NCI-H1694 treated with DMSO at 0.1 percent for 48 hours (cell line): ENCODE measurements around the gene ABCA4.
"Not testable (repeated sequence)": the region's sequence is repeated elsewhere in the genome, so short reads cannot be mapped to it uniquely, and the experiment has no call there.

Experiments
- DNase-seq: peaks from one replicate; lab custom pipeline; 2025; lab: John Stamatoyannopoulos, UW

The ABCA4 gene

DNA sequence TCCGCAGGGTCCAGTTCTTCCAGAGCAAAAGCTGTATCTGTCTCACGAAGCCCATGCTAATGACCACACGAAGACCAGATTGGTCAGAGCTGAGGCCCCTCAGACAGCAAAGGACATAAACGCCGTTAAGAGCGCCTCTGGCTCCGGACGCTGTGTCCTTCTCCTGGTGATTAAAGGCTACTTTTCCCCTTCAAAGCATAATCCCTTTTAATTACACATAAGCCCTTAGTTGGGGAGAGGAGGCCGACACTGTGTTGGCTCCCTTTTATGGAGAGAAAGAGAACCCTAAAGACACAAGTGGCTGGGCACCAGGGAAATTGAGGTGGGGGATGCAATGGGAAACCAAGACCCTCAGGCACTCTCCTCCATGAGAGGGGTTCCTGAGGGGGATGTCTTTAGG is at the start of gene ABCA4:
Gene ABCA4 (minus strand): TSS at position 158 of the 400 bp plus-strand sequence. CDS start 103 bp downstream, at position 55.
- no peak for DNase-seq

DNA sequence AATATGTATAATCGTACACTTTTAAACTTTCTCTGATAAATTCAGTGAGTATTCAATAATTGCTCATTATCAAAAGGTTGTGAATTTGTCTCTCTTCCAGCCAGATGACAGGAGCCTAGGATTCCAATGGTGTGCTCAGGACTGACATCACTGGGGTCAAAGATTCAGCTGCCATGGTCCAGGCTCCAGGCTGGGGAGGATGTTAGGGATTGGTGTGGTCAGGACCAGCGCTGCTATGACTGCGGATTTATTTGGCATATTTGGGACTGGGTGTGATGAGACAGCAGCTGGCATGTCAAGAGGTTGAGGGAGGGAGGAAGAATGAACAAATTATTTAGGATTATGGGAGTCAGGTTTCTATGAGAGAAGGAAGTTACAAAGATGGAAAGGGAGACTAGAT is 48.2 kb upstream of the ABCA4 start:
- no peak for DNase-seq

DNA sequence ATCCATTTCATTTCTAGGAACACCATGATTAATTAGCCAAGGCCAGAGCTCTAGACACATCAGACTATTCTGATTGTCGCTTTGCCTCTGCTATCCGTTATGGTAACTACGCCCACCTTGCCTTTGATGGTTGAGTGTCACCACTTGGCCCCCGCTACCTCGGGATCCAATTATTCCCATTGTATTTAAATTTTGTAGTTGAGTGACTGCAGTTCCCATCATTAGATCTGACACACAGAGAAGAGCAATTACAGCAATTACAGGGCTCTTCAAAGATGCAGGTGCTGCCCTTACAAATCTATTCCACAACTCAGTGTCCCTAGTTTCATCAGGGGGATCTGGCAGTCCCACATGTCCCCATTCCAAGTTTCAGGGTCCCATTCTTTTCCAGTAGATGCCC is 44.9 kb upstream of the ABCA4 start:
- DNase-seq: no peak

DNA sequence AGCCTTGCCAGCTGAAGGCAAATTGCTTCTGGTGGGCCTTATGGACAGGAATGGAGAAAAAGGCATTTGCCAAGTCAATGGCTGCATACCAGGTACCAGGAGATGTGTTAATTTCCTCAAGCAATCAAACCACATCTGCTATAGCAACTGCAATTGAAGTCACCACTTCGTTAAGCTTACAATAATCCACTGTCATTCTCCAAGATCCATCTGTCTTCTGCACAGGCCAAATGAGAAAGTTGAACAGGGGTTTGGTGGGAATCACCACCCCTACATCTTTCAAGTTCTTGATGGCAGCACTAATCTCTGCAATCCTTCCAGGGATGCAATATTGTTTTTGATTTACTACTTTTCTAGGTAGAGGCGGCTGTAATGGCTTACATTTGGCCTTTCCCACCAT is 43.9 kb upstream of the ABCA4 start:
- DNase-seq: not testable (repeated sequence)

DNA sequence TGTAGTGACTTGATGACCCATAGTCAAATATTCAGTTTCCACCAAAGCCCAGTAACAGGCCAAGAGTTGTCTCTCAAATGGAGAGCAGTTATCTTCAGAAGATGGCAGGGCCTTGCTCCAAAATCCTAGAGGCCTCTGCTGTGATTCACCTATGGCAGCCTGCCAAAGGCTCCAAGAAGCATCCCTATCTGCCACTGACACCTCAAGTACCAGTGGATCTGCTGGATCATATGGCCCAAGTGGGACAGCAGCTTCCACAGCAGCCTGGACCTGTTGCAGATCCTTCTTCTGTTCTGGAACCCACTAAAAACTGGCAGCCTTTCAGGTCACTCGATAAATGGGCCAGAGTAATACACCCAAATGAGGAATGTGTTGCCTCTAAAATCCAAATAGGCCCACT is 43.2 kb upstream of the ABCA4 start:
- DNase-seq: not testable (repeated sequence)

DNA sequence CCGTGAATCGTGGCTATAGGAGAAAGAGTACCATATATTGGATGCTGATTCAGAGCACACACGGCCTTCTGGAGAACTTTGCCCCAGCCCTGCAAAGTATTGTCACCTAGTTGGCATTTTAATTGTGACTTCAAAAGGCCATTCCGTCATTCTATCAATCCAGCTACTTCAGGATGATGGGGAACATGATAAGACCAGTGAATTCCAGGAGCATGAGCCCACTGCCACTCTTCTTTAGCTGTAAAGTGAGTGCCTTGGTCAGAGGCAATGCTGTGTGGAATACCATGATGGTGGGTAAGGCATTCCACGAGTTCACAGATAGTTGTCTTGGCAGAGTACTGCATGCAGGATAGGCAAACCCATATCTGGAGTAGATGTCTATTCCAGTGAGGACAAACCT is 42.3 kb upstream of the ABCA4 start:
- DNase-seq: not testable (repeated sequence)

DNA sequence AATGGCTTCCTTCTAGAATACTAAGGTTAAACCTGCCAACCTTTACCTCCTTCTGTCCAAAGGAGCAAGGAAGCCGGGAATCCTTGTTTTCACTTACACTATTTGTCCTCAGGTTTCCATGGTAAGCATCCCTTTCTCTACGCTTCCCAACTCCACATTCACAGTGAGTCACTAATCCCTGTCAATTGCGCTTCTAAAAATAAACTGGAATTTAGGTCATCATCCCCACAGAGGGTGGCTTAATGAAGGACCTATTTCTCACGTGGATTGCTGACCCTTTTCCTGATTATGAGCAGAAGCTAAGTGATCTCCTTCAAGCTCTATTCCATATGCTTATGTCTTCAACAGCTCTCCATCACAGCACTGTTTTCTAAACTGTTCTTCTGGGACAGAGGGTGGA is 39.9 kb upstream of the ABCA4 start:
- no peak for DNase-seq

DNA sequence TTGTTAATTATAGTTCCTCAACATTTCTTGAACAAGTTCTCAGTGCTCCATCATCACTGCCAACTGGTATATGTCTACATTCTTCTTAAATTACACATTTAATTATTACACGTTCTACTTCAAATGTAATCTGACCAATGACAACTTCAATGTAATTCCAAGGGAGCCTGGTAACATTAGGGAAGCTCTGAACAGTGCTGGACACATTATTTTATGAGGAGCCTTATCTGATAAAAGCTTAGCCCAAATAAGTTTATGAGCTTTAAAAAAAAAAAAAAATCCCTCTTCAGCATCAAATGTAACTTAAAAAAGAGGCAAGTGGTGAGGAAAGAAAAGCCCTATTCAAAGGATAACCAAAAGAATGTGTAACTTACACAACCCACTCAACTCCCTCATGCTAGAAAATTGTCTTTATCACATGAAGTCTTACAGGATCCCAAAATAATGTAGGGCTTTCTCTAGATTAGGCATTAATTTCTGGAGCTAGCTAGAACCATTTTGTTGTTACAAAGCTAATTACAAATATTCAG is 35.2 kb upstream of the ABCA4 start:
- no peak for DNase-seq

DNA sequence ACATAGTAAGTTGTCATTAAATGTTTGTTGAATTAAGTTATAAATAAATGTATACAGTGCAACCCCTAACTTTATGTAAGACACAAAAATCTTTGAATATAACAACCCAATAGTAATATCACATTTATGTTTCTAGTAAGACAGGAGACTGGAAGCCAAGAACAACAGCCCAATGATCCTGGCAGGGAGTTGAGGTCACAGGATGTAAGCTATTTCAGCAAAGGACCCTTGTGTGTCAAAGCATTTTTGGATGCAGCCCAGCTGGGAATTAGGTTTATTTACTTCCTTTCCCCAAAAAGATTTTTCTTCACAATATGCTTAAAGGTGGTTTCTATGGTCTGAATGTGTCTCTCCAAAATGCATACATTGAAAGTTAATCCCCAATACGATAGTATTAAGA is 34.0 kb upstream of the ABCA4 start:
- no peak for DNase-seq

DNA sequence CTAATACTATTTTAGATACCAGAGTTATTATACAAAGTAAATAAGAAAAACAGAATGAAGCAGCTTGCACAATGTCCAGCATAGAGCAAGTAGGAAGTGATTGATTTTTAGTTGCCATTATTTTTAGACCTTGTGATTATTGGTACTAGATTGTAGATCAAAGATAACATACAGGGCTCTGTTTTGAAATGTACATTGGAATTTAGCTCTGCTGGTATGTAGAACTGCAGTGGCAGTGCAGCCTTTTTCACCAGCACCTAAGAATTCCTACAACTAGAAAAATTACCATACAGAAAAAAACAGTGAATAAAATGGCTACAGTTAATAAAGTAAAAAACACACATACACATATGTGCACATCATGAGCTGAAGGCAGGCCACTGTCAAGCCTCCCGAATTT is 32.2 kb upstream of the ABCA4 start:
- DNase-seq: no peak

DNA sequence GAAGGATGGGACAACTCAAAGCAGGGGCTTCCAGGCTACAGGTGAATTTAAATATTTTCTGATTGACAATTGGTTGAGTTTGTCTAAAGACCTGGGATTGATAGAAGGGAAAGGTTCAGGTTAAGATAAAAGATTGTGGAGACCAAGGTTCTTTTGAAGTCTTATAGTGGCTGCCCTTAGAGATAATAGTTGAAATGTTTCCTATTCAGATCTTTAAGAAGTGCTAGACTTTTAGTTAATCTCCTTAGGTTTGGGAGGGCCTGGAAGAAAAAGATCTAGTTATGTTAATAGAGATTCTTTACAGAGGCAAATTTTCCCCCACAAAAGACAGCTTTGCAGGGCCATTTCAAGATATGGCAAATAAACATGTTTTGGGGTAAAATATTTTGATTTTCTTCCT is 28.2 kb upstream of the ABCA4 start:
- not testable (repeated sequence) for DNase-seq

DNA sequence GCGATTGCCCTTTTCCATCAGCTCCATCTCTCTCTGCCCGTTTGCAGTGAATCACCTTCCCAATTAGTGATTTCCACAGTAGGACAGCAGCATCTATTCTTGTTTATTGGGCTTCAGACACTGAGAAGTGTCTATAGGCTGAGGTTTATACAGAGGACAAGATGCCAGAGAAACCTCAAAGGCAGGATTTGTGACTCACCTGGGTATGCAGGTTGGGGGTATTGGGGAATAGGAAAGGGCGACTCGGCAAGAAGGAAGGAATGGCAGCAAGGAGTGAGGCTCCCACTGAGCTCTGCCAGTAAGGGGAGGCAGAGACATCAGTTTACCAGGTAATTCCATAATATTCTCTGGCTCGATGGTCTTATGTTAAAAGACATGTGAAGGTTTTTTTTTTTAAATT is 25.3 kb upstream of the ABCA4 start:
- no peak for DNase-seq

DNA sequence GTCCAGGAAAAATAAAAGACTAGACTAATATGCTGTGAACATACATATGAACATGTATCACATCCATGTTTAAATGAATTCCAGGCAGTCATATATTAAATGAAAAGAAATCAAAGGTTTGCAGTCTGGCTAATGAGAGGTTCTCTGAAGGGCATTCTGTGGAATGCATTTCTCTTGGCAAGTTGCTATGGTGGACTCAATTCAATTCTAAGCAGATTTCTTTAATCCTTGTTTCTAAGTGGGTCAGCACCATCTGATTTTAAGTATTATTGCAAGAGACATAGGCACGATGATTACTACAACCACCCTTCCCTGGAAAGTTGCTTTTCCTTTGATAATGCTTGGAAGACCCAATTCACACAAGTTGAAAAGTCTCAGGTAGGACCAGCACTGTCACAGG is 23.9 kb upstream of the ABCA4 start:
- no peak for DNase-seq

DNA sequence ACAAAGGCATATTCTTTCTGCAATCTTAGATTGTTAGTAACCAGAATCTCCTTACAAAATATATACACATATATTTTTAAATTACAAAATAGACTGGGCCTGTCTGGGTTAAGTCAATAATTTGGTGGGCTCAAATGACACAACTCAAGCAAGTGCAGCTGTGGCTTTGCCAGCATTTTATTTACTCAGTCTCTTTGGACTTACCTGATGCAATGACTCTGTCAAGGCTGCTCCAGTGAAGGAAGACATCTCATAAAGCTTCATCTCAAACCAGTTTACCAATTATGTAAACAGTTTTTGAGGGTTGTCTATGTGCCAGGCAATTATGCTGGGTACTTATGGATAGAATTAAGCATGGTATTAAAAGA is 22.8 kb upstream of the ABCA4 start:
- DNase-seq: no peak

DNA sequence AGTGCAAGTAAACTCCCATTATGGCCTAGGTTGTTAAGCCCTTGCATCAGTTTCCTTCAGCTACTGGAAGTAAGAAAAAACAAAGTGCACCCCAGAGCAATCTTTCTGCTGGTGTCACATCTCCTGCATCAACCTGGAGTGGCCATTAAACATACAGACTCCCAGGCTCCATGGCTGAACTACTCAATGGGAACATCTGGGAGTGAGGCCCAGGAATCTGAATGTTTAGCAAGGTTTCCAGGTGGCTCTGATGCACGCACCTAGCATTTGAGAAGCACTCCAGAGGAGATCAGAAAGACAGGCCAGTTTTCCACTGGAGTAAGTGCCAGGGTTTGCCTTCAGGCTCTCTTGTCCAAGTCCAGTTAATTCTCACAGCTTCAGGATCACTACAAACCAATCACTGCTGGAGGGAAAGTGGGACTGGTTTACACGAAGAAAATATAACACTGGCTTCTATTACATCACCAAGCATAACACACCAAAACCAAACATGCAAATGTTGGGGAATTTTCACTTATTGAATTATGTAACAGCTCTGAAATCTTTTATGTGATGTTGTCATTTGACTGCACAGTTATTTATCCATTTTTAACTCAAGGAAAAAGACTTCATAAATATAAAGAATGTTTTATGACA is 22.3 kb upstream of the ABCA4 start:
- DNase-seq: no peak

DNA sequence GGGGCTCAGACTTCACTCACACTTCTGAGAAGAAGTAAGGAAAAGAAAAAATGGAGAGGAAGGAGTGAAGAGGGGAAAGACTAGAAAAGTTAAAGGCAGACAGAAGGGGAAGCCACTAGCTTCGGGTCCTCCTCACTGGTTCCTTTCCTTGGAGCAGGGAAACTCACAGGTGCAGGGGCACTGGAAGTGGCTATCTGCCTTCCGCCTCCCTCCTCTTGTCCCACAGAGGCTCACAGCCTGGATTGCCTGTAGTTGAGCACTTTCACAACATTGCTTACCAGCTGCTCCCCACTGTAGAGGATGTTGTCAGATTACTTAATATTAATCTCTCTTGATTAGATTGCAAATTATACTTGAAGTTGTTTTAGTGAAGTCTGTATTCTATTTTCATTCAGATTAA is 21.6 kb upstream of the ABCA4 start:
- DNase-seq: no peak

DNA sequence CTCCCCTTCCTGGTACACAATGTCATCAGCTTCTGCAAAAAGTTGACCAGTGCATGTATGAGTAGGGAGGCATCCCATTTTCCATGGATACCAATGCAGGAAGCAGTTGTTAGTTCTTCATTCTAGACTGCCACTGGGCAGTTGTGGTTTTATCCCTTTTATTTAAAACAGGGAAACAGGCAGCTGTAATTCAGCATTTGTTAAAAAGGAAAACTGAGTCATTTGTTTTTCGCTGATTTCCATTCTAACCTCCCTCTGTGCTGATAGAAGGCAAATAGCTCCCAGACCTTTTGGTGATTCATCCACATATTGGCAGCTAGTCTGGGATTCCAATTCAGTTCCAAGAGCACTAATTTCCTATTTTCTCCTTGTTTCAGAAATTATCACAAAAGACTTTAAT is 21.1 kb upstream of the ABCA4 start:
- DNase-seq: no peak

DNA sequence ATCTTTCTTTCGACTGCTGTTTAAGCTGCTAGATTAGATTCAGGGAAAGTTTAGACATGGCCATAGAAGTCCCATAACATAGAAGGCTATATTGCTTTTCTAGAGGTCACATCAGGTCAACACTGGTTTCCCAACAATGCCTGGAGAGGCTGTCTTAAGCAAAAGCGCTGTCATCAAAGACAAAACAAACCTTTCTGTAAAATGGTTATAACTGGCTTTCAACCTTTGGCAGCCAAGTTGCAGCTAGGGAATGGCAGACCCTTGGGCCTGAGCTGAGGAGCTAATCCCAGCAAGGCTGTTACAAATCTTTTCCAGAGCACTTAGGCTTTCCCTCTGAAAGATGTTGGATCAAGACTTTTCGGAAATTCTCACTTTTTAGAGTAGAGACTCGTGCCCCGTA is 11.2 kb upstream of the ABCA4 start:
- DNase-seq: no peak

DNA sequence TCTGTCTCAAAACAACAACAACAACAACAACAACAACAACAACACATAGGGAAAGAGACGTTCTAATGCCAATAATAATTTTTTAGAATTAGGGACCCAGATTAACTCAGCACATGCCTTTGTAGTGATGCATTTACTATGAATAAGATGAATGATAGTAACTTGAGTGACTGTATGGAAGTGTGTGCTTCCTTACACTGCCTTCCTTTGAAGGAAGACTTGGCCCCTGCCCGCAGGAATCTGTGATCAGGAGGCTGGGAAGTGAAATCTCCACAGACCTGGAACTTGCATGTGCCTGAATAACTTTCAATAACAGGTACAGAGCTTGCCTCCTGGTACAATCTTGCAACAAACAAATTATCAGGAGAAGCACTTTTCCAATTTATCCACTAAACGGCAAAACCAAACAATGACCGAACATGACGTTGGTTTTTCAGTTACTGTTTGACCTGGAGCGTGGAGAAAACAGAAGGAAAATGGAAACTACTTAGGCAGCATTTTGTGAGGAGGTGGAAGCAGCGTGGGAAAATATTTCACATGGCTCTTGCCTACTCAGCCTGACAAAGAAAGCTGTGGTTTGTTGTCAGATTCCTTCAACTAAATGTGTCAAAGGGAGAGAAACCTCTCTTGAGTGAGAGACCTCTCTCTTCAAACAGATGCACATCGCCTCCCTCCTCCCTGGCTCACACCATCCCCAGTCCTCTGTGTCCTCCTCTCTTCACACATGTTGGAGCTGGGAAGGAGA is 10.1 kb upstream of the ABCA4 start:
- DNase-seq: no peak

DNA sequence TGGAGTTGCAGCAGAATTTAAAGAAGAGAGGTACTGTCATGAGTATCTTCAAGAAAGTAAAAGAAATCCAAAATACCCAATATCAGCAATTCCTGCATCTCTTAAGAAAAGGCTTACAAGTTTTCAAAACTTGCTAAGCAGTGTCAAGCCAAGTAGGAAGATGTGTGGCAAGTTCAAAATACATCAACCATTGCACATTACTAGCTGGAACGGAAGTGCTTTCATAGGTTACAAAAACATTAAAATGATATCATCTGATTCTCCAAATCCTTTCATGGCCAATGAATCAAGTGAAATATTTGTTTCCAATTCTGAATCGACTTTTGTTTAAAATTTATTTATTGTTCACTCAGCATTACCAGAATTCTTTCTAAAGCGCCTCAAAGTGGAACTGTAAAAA is 5.7 kb upstream of the ABCA4 start:
- DNase-seq: no peak

DNA sequence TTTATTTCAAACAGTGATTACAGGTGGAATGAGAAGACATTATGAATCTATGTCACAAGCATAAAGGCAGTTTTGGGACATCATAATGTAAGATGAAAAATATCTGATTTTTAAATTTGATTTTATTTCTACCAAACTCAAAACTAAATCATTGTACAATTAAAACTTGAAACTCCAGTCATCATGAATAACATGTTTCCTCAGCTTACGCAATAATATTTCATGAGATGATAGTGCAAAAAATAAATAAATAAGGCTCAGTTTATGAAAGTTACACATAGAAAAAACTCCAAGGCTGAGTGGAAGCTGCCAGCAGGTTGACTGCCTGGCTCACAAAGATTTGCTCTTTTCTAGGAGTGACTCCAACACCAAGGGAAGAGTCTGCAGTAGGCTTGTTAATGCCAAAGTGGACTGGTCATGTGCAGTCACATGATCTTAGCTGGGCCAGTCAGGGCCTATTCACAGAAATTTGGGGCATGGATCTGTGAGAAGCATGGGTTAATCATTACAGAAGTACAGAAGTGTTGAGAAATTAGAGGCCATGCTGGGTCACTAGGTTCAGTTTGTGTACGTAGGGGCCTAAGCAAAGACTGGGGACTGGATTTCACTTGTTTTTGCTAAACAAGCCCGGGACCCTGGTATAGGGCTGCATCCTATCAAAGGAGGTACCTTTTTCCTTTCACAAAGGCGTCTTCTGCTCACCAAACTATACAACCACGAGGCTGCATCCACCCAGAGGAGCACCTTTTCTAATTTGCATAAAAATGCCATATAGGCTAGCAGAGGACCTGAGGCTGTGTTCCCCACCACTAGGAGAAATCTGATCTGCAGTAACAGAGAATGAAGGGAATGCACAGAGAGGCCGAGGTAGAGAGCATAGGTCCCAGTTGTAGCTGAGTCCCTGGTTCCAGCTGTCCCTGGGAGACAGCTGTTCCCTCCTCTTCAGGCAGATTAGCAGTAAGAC is 4.9 kb upstream of the ABCA4 start:
- no peak for DNase-seq

DNA sequence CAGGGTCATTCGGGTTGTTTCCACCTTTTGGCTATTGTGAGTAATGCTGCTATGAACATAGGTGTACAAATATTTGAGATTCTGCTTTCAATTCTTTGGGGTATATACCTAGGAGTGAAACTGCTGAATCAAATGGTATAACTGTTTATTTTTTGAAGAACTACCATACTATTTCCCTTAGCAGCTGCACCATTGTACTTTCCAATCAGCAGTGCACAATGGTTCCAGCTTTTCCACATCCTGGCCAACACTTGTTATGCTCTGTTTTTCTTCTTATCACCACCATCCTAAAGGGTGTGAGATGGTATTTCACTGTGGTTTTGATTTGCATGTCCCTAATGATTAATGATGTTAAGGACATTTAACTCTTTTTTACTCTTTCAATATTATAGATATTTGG is 3.6 kb upstream of the ABCA4 start:
- no peak for DNase-seq
